Epithelial cell of prostate (primary cell): ENCODE measurements around the gene AGFG1.
"Not testable (repeated sequence)": the region's sequence is repeated elsewhere in the genome, so short reads cannot be mapped to it uniquely, and the experiment has no call there.

Experiments
- DNase-seq: peaks from one replicate; pipeline ENCODE4 v3.0.0-alpha.2; 2011; ENCODE audit warnings: low read depth, low spot score
- H3K27ac ChIP-seq: fragments of 450-650 bp; 2 replicates; pipeline ENCODE4 v1.5.1; 2017; ENCODE audit warnings: mild to moderate bottlenecking

Gene AGFG1

GRCh38 chr2:227597998-227598397 lies 126.0 kb downstream of the AGFG1 start:
- no peak for DNase-seq
- H3K27ac ChIP-seq, result no peak overlapping the region

- H3K27ac ChIP-seq, DNase-seq: not testable (repeated sequence)
Measured at GRCh38 chr2:227598835-227599503, 127.0 kb downstream of the AGFG1 start, which contains the start of gene SCYGR2. TSS of gene SCYGR2 (plus strand) at chr2:227598893. CDS start at chr2:227598893, 0 bp downstream.

- H3K27ac ChIP-seq, result no peak overlapping the region
- no peak for DNase-seq
Measured at GRCh38 chr2:227602358-227602757, 130.4 kb downstream of the AGFG1 start.

- DNase-seq, result no peak
- no peak overlapping the region for H3K27ac ChIP-seq
Measured at GRCh38 chr2:227606476-227606875, 134.5 kb downstream of the AGFG1 start.

GRCh38 chr2:227607941-227608340 lies 136.0 kb downstream of the AGFG1 start:
- no peak overlapping the region for H3K27ac ChIP-seq
- DNase-seq, result no peak

GRCh38 chr2:227608561-227609338 lies 136.8 kb downstream of the AGFG1 start:
- H3K27ac ChIP-seq, result no peak overlapping the region
- no peak for DNase-seq

- H3K27ac ChIP-seq, result no peak overlapping the region
- no peak for DNase-seq
Measured at GRCh38 chr2:227610123-227610522, 138.2 kb downstream of the AGFG1 start.
